Hindlimb muscle (tissue), 1 donor: ENCODE data around the gene STARD5. TPM values are rescaled to one million over a fixed set of nuclear protein-coding genes. Genes with fewer than 3 reads are reported as not detected.
"Not testable (repeated sequence)": the region's sequence is repeated elsewhere in the genome, so short reads cannot be mapped to it uniquely, and the experiment has no call there.

Experiments used
- DNase-seq: peaks from one replicate; pipeline ENCODE4 v3.0.0-alpha.2; 2013
- polyA plus RNA-seq: library from polyadenylated mRNA; unstranded; fragments of 120-200 nt; gene quantifications from one replicate; pipeline ENCODE4 v1.2.1, GENCODE V29; 2013; ENCODE audit not compliant: insufficient read length

Gene STARD5
- polyA plus RNA-seq, 1 donor, result 2.8 TPM

DNA sequence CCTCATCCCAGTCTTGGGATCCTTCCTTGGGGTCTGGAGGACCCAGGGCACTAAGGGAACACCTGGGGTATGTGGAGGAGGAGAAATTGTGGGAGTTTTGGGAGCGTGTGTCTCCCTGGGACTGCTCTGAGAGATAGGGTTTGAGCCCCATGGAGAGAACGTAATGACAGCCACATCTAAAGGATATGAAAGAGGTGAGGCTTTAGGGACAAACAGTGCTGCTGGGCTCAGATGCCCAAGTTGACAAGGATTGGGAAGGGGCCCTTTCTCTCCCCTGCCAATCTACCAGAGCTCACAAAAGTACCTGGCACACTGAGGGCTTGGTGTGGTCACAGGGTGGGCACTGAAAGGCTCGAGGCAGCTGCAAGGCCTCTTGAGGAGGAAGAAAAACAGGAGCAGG is 13.3 kb upstream of the STARD5 start:
- DNase-seq, result no peak

DNA sequence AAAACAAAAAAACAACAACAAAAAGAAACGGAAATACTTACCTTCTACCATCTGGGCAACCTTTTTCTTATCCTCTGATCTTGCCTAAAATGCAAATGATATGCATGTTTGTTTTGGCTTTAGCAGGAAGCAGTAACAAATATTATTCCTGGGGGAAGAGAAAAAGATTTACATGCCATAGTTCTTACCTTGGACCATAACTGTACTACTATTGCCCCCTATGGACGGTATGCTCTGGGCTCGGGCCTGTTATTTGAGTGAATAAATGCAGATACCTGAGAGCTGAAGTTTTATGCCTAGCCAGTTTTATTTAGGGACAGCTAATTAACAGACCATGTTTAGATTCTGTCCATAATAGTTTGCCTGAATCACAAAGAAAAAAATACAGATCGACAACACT is 12.6 kb upstream of the STARD5 start:
- no peak for DNase-seq

DNA sequence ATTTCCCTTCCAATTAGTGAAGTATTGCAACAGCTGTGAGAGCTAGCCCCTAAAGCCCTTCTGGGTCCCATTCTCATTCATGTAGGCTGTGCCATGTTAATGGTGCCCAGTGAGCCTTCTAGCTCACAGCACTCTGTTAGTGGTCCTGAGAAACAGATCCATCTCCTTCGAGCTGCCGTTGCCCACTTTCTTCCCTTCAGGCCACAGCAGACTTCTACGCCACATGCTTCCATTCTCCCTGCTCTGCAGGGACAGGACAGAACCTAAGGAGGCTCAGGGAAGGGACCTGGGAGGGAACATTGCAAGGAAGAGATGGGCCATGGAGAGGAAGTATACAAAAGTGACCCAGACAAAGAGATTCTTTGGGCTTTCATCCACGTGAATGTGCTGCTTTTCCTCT is 11.7 kb upstream of the STARD5 start:
- DNase-seq, result no peak

DNA sequence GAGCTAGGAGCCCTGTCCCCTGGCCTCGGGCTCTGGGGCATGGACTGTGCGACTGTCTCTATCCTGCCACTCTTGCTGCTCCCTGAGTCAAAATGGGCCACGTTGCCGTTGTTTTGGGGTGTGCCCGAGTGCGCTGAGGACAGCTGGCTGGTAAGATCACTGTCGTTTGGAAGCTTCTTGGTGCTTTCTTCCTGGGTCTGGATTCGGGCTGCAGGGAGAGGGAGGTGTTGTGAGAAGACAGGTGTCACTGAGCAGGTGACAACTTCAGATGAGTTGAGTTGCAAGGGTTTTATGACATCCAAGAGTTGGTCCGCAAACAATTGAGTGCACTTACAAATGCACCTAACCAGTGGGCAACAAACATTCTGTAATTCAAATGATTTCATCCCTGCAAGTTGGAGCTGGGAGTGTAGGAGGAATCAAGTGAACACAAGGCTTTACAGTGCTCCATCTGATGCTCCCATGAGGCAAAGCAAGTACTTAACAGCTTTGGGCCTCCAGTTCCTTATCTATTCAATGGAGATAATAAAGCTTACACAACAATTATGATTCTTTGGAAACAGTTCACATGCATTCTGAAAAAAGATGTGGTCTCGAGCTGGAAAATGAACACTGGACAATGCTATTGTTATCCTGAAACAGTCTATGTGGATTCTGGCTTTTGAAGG is 11.0 kb upstream of the STARD5 start:
- no peak for DNase-seq

DNA sequence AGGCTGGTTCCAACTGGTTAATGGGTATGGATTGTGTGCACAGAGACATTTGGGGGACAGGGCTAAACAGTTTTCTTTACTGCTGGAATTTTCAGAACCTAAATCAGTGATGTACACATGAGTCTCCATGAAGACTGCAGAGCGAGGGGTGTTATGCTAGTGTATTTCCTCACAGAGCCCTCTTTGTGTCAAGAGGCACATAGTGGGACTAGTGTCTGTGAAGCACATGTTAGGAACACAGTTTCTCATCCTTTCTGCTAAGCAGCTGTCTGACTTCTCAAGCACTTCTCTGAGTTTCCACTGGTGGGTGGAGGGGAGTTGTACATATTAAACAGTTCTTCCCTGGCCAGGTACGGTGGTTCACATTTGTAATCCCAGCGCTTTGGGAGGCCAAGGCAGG is 9.4 kb upstream of the STARD5 start:
- DNase-seq, result no peak

DNA sequence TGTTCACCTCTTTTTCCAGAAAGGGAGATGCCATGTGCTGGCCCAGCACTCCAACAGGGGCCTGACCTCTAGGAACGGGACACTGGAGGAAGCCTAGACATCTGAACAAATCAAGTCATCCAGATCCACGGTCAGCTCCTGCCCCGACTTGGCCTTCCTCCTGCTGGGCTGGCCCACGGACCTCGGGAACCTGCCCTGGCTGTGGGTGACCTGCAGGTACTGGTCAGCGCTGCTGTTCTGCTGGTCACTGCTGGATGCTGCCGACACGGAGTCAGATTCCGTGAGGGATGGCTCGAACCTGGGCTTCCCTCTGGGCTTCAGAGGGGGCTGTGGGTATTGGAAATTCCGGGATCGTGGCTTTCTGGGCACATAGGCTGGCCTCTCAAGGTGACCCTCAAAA is 8.4 kb upstream of the STARD5 start:
- DNase-seq, result no peak

DNA sequence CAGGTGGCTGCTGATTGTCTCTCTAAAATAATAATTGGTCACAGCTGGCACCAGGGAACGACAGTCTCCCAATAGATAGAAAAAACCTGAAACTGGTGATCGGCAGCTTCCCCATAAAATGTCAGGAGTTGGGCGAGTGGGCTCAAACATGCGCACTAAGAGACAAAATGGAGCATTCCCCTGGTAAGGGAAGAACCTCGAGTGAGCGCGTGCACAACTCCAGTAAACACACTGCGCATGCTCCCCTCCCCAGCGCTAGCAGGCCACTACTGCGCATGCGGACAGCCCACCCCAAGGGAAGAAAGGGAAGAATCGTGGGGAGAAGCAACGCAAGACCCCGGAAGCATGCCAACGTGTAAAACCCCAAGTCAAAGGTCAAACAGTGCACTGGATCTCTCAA is 7.7 kb upstream of the STARD5 start:
- DNase-seq, result no peak

DNA sequence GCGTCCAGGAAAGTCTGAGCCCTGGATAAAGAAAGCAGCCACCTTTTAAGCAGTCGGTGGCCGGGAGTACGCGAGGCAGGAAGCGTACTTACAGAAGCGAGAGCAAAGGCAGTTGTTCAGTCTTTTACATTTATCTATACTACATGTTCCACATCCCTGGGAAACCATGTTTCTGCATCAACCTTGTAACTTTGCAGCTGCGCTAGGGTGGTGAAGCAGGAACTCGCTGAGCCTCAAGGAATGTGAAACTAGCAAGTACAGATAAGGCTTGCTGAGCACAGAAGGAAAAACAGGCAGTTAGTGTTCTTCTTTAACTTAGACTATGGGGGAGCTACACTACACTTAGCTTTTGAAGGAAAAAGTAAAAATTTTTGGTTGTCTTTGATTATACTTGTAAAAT is 7.2 kb upstream of the STARD5 start:
- DNase-seq, result not testable (repeated sequence)

DNA sequence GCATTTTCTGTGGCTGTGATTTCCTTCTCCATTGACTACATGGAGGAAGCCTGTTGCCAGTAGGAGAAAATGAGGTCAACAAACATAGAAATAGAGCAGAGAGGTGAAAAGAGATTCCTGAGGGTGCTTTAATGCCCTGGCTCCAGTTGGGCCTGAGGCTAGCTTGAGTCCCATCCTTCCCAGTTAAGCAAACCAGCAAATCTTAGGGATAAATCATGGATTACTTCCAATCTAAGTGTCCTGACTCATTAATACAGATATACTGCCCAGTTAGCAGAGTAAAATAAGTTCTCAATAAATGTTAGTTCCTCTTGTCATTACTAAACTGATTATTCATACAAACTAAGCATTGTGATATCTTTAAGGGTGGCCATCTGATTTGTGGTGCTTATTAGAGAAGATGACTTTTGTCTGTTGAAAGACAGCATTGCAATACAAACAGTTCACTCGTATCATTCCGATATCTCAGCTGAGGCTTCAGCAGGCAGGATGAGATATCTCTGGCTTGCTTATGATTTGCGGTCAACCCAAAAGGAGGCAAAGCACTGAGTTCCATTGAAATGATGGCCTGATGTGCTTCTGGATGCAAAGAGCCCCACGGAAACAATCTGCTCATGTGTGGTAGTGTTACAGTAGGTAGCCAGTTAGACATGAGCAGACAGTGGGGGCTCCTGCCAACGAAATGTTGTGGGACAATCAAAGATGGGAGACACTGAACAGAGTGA is 6.6 kb upstream of the STARD5 start:
- DNase-seq, result no peak

DNA sequence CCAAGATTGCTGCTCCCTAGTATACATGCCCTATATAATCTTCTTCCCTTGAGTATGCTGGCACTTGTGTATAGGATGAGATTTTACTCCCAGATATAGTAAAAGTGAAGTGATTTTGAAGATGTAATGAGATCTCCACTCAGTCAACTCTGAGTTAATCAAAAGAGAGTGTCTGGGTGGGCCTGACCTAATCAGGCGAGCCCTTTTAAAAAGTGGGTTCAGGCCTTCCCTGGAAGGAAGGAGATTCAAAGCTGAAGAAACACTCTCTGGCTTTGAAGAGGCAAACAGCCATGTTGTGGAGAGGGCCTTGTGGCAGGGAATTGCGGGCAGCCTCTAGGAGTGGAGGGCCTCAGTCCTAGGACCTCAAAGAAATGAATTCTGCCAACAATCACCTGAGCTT is 5.5 kb upstream of the STARD5 start:
- no peak for DNase-seq

DNA sequence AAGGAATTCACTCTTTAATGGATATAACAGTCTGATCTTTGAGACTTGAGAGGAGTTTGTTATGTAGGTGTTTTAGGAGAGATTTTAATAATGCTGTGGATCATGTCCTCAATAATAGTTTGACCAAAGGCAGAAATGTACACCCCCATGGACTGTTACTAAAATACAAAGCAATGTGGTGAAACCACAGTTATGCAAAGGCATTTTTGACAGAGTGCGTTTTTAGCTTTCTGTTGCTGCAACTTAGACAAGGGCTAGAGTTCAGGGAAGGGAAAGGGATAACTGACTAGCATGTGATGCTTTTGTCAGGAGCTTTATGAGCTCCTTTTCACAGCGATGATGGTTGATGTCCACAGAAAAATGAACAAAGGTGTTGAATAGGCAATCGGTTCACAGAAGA is 3.6 kb upstream of the STARD5 start:
- DNase-seq, result no peak

DNA sequence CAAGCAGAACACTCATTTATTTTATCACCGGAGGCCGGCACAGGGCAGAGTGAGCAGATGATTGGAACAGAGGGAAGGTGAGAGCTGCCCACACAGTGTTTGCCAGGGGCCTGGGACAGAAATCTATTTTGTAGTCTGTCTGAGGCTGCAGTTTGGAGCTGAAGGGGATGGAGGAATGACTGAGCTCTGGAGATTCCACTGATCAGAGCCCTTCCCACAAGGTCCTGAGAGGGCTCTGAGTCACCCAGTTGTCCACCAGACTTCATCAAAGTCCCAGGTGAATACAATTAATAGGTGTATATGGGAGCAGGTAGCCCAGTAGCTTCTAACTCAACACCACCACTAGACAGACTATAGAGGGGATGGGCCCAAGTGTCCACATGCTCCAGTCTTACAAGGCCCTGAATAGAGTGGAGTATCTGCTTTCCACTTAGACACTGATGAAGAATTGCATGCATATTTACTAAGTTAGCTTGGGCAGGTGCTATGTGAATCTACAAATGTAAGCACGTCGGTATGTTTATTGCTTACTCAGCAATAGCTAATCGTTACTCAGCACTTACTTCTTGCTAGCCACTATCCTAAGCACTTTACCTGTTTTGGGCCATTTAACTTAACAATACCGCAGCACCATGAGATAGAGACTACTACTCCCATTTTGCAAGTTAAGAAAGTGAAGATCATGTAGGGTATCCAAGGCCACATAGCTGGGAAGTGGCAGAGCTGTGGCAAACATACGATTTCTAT is 2.7 kb upstream of the STARD5 start:
- DNase-seq, result no peak

DNA sequence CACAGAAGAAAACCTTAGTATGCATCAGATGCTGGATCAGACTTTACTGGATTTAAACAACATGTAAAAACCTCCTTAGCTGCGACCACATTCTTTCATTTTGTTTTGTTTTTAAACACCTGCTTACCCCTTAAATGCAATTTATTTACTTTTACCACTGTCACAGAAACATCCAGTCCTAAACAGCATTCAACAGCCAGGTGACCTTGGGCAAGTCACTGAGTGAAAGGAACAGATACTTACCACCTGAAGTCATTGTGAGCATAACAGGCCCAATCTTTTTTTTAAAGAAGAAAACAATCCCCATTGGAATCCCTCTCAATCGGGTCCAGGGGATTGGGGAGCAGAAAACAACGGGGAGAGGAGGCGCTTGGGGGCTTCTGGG is 390 bp downstream of the STARD5 start:
- DNase-seq, result no peak

DNA sequence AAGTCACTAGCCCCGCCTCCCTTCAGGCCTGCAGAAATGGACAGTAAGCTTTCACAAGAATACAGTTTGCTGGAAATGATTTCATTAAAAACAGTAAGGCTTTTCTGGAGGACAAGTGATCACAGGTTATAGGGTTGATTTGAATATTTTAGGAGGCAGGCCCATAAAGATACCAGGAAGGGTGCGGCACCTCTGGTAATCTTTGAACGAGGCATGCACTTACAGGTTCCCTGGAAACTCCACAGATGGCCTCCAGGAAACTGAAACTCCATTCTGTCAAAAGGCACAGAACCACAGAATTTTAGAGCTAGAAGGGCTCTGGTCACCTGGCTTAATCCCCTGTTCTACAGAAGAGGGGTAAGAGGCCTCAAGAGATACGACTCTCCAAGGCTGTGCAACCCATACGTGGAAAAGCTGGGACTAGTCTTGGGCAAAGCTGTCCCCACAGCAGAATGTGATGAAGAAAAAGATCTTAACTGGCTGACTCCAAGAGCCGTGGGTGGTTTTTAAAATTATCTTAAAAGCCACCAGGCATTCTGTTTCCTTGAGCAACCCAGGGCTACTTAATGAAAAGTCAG is 1.2 kb downstream of the STARD5 start:
- DNase-seq, result no peak

DNA sequence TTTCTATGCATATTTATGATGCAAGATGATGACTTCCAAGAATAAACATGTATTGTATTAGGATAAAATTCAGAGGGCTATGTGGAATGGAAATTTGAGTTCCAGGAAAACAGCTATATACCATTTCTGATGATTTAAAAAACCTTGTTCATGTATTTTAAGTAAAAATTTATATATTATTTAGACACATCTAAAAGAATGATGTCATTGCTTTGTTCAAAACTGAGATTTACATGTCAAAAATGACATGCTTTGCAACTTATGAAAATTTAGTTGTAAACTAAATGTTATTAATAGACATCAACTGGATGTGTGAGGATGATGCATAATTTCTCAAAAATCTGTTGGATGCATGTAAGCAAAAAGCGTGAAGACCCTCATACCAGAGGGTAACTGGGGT is 2.3 kb downstream of the STARD5 start:
- no peak for DNase-seq

DNA sequence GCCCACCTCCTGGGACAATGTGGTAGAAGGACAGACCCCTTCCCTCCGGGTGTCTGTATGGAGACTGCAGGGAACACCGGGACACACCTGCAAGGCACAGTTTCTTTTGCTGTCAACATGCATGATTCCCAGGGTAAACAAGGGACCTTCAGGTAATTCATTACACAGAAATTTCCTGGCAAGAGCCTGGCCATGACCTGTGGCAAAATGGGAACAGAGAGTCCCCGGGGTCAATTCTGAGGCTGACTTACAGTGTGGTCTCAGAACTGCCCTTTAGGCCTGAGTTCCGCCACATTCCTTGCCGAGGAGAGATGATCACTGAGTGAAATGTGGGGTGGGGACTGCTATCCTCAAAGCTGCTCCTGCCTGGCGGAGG is 6.3 kb downstream of the STARD5 start:
- no peak for DNase-seq

DNA sequence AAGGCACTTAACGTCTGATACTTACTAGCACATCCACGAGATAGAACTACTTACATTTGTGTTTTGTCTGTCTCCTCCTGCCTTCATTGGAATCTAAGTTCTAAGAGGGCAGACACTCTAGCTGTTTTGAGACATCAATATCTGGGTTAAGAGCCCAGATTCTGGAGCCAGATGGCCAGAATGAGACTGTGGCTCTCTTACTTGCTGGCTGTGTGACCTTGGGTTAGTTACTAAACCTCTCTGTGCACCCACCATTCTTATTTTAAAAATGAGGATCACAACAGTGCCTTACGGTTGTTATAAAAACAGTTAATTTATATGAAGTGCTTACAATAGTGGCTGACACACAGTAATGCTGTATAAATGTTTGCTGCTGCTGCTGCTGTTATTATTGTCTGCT is 7.7 kb downstream of the STARD5 start:
- DNase-seq, result no peak

DNA sequence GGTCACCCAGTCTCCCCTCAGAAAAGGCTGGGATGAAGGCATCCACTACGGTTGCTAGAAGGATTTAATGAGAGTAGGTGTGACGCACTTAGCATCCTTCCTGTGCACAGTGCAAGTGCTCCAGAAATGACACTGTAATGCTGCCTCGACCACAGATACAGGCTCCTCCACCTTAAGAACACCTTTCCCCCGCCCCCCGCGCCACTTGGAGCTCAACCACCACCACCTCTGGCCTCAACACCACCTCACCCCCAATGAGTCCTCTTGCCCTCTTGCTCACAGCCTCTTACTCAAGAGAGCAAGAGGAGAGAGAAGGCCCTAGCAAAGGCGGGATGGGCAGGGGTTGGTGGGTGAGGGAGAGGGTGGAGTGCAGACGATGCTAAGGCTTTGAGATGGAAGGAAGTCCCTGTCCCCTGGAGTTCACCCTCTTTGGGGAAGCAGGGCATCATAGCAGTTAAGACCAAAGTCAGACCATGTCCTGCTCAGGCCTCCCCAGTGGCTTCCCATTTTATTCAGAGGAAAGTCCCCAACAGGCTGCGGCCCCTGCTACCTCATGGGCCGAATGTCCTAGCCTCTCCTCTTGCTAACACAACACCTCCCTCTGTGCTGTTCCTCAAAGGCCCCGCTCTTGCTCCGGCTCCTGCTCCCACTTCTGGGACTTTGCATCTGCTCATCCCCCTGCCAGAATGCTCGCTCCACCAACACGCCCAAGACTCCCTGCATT is 8.3 kb downstream of the STARD5 start:
- DNase-seq, result no peak

DNA sequence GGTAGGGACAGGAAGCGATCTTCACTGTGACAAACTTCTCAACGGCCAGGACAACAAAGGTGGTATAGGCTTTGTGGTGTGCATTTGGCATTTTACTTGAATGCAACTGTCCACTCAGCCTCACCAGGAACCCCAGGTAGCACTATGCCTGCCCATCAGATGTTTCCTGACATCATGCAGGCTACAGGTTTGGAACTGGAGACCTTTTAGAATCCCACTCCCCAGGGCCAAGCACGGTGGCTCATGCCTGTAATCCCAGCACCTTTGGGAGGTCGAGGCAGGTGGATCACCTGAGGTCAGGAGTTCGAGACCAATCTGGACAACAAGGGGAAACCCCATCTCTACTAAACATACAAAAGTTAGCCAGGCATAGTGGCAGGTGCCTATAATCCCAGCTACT is 9.6 kb downstream of the STARD5 start:
- DNase-seq, result no peak

DNA sequence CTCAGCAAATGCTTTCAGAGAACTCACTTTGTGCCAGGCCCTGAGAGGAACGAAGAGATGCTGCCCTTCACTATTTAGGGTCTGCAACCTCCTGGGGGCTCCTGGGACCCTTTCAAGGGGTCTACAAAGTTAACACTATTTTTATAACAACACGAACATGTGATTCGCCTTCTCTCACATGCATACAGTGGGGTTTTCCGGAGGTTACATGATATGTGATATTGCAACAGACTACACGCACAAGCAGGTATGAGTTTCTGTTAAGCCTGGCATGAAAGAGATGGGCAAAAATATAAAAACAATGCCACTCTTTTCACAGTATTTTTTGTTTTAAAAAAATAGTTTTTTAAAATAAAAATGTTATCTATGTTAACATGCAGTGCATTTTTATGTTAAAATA is 10.3 kb downstream of the STARD5 start:
- no peak for DNase-seq

DNA sequence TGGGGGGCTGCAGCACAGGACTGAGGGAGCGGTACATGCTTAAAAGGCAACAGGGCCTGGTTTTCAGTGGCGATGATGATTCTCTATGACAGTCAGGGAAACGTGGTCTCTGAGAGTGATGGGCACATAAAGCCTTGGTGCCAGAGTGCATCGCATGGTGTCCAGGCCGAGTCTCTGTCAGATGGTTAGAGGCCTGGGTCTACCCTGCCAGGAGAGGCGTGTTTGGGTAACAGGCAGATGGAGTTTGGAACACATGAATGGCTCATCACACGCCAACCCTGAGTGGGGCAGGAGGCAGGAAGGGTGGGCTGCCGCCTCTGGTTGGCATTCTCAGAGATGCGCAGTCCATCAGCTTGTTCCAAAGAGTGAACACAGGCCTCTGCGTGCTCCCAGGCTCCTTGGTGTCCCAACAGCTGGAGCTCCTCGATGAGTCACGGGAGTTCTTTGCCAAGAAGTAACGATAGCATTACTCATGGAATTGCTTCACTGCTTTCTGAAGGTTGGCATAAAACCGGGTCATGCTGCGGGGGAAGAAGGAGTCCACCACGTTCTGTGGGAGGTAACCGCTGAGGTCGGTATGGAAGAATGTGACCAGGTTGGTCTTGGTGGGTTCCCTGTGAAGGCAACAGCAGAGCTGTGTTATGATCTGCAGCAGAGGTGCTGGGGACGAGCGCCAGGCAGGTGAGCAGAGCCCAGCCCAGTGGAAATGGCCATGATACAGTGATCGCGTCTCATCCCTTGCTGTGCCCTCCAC is 11.0 kb downstream of the STARD5 start:
- DNase-seq, result no peak
